8988T (cell line): Measurements from ENCODE around the gene FSTL4.

Experiments used
- DNase-seq: peaks from one replicate; pipeline ENCODE4 v3.0.0; 2011

FSTL4 gene

GRCh38 chr5:133511653-133512235 is 100.6 kb downstream of the FSTL4 start:
- DNase-seq, result no peak

- no peak for DNase-seq
These were observed 101.6 kb downstream of the FSTL4 start for GRCh38 chr5:133510634-133511262.

- DNase-seq, result no peak
These were observed 102.6 kb downstream of the FSTL4 start for GRCh38 chr5:133509742-133510079.

- DNase-seq, result no peak
These were observed 103.2 kb downstream of the FSTL4 start for GRCh38 chr5:133508845-133509741.

GRCh38 chr5:133508331-133508730 is 104.0 kb downstream of the FSTL4 start:
- no peak for DNase-seq

GRCh38 chr5:133506181-133506580 is 106.2 kb downstream of the FSTL4 start:
- no peak for DNase-seq

GRCh38 chr5:133503511-133503910 is 108.8 kb downstream of the FSTL4 start:
- no peak for DNase-seq

GRCh38 chr5:133499895-133500294 is 112.4 kb downstream of the FSTL4 start:
- DNase-seq, result no peak

GRCh38 chr5:133497608-133498348 is 114.6 kb downstream of the FSTL4 start:
- DNase-seq, result no peak

- no peak for DNase-seq
These were observed 115.7 kb downstream of the FSTL4 start for GRCh38 chr5:133496631-133497030.

- DNase-seq, result no peak
These were observed 117.5 kb downstream of the FSTL4 start for GRCh38 chr5:133494923-133495246.

- no peak for DNase-seq
These were observed 118.0 kb downstream of the FSTL4 start for GRCh38 chr5:133494232-133494922.

GRCh38 chr5:133489632-133490031 is 122.7 kb downstream of the FSTL4 start:
- DNase-seq, result no peak

- no peak for DNase-seq
These were observed 125.2 kb downstream of the FSTL4 start for GRCh38 chr5:133487093-133487492.

GRCh38 chr5:133485468-133485867 is 126.9 kb downstream of the FSTL4 start:
- no peak for DNase-seq

- no peak for DNase-seq
These were observed 128.8 kb downstream of the FSTL4 start for GRCh38 chr5:133483406-133484090.

- DNase-seq, result no peak
These were observed 130.3 kb downstream of the FSTL4 start for GRCh38 chr5:133482028-133482427.

GRCh38 chr5:133480866-133481265 is 131.5 kb downstream of the FSTL4 start:
- no peak for DNase-seq

- DNase-seq, result no peak
These were observed 132.0 kb downstream of the FSTL4 start for GRCh38 chr5:133480366-133480765.

- no peak for DNase-seq
These were observed 133.9 kb downstream of the FSTL4 start for GRCh38 chr5:133478199-133478985.

GRCh38 chr5:133475986-133476385 is 136.4 kb downstream of the FSTL4 start:
- no peak for DNase-seq
